MCF 10A (cell line): ENCODE data around the gene MTCP1. TPM values are rescaled to one million over a fixed set of nuclear protein-coding genes. Genes with fewer than 3 reads are reported as not detected.
A peak's percentile ranks its signal among the peaks of the same experiment; 100 is the strongest.

Source experiments
- BruUV-seq: library from RNA; stranded (reverse); fragments of 400-500 nt; replicated peaks from 2 replicates; lab custom pipeline; 2021; lab: Mats Ljungman, UMichigan
- CTCF ChIA-PET: fragments of 300-600 bp; sonication (Branson Sonifier 250); formaldehyde crosslinking; extraction: SDS; loops from one replicate; lab custom pipeline; 2021; ENCODE audit warnings: antibody characterized with exemption, inconsistent platforms; lab: Yijun Ruan, JAX
- POLR2A ChIA-PET: fragments of 300-600, 350-650 bp; sonication (Branson Sonifier 250); formaldehyde crosslinking; extraction: SDS; loops from one replicate; lab custom pipeline; 2020; ENCODE audit warnings: antibody characterized with exemption, inconsistent platforms; lab: Yijun Ruan, JAX
- DNase-seq: peaks from one replicate; pipeline ENCODE4 v3.0.0-alpha.2; 2018; ENCODE audit not compliant: unreplicated experiment
- H3K27ac Mint-ChIP-seq: one replicate; pipeline ENCODE4 v1.8.0; 2022; ENCODE audit warnings: mild to moderate bottlenecking, low read depth, mixed read lengths; ENCODE audit not compliant: unreplicated experiment
- H3K27me3 Mint-ChIP-seq: one replicate; pipeline ENCODE4 v1.8.0; 2022; ENCODE audit warnings: mixed read lengths; ENCODE audit not compliant: insufficient read depth, unreplicated experiment
- H3K36me3 Mint-ChIP-seq: one replicate; pipeline ENCODE4 v1.8.0; 2022; ENCODE audit warnings: mild to moderate bottlenecking, moderate library complexity, mixed read lengths; ENCODE audit not compliant: insufficient read depth, unreplicated experiment
- H3K4me1 Mint-ChIP-seq: one replicate; pipeline ENCODE4 v1.8.0; 2022; ENCODE audit warnings: mixed read lengths; ENCODE audit not compliant: insufficient read depth, unreplicated experiment
- H3K4me3 Mint-ChIP-seq: one replicate; pipeline ENCODE4 v1.8.0; 2022; ENCODE audit warnings: mild to moderate bottlenecking, moderate library complexity, mixed read lengths; ENCODE audit not compliant: unreplicated experiment
- H3K9me3 Mint-ChIP-seq: one replicate; pipeline ENCODE4 v1.8.0; 2022; ENCODE audit warnings: mixed read lengths; ENCODE audit not compliant: unreplicated experiment
- CTCF ChIP-seq: fragments of 200-600 bp; IDR thresholded peaks from one replicate; pipeline ENCODE4 v1.8.0; 2022; ENCODE audit warnings: antibody characterized with exemption, mild to moderate bottlenecking; ENCODE audit not compliant: unreplicated experiment
- intact Hi-C: fragments of 100-400 bp; cut with micrococcal nuclease; formaldehyde crosslinking; loops from 2 replicates; pipeline ENCODE4 v1.14.1; 2022
- total RNA-seq: library from RNA; stranded (reverse); gene quantifications from 2 replicates; pipeline ENCODE4 v1.2.3, GENCODE V29; 2022

Gene MTCP1
- total RNA-seq, 1 experiment from 2014 or later = 21.3 TPM

GRCh38 chrX:155086961-155087735 is 16.2 kb upstream of the MTCP1 start:
- H3K9me3 Mint-ChIP-seq = no peaks in the 10 kb centered on the region
- H3K4me1 Mint-ChIP-seq = no peaks in the 10 kb centered on the region
- ChIA-PET POLR2A (interaction anchor here (0.6 kb wide), 1 partner anchor 11 kb away, joined by 3 read pairs; no protein-coding TSS in a partner anchor), CTCF (interaction anchor here (0.6 to 3.3 kb wide), 14 partner anchors 11 to 170 kb away, joined by 3 to 25 read pairs (median 6); no protein-coding TSS in a partner anchor)
- H3K36me3 Mint-ChIP-seq = peaks cover 38% of the 10 kb centered on the region
- no peak overlapping the region for H3K4me3 Mint-ChIP-seq
- TF ChIP-seq CTCF = no peak
- no peak overlapping the region for H3K27ac Mint-ChIP-seq
- peaks cover 39% of the 10 kb centered on the region for H3K27me3 Mint-ChIP-seq
- BruUV-seq = no TSS peak
- no peak for DNase-seq
- intact Hi-C loops = loop anchor here (1.0 to 5.0 kb wide), 2 partner anchors 106 to 170 kb away; no protein-coding TSS in a partner anchor

- intact Hi-C loops = loop anchor here (1.0 to 5.0 kb wide), 2 partner anchors 105 to 169 kb away; no protein-coding TSS in a partner anchor
Observed at GRCh38 chrX:155086202-155086840, 15.4 kb upstream of the MTCP1 start.

GRCh38 chrX:155071694-155072280 is 851 bp upstream of the MTCP1 start:
- H3K9me3 Mint-ChIP-seq = no peaks in the 10 kb centered on the region
- ChIA-PET POLR2A (interaction anchor here (0.6 to 1.9 kb wide), 5 partner anchors 9 to 172 kb away, joined by 3 to 16 read pairs (median 4); partner anchors contain the start of gene FUNDC2), CTCF (interaction anchor here (0.6 kb wide), 2 partner anchors 29 to 90 kb away, joined by 3 read pairs; no protein-coding TSS in a partner anchor)
- H3K36me3 Mint-ChIP-seq = peaks cover 16% of the 10 kb centered on the region
- peak overlapping the region; percentile 65 for H3K27ac Mint-ChIP-seq
- intact Hi-C loops = loop anchor here (2.0 kb wide), 1 partner anchor 45 kb away; the partner anchor contains the start of gene FUNDC2
- peaks cover 36% of the 10 kb centered on the region for H3K27me3 Mint-ChIP-seq
- H3K4me3 Mint-ChIP-seq = peak overlapping the region; percentile 83
- H3K4me1 Mint-ChIP-seq = peaks cover 30% of the 10 kb centered on the region
- peak; percentile 5 for DNase-seq
- TF ChIP-seq CTCF = no peak
- BruUV-seq = TSS peak; percentile 45

More at GRCh38 chrX:155086202-155086840, 15.4 kb upstream of the MTCP1 start:
- peak; percentile 62 for DNase-seq
- no TSS peak for BruUV-seq
- peaks cover 40% of the 10 kb centered on the region for H3K27me3 Mint-ChIP-seq
- no peak overlapping the region for H3K27ac Mint-ChIP-seq
- ChIA-PET POLR2A (interaction anchor here (0.6 kb wide), 3 partner anchors 11 to 41 kb away, joined by 3 to 4 read pairs (median 3); no protein-coding TSS in a partner anchor), CTCF (interaction anchor here (0.6 to 3.3 kb wide), 18 partner anchors 8 to 547 kb away, joined by 3 to 25 read pairs (median 4); no protein-coding TSS in a partner anchor)
- H3K4me3 Mint-ChIP-seq = no peak overlapping the region
- TF ChIP-seq CTCF = peak; percentile 61
- H3K4me1 Mint-ChIP-seq = no peaks in the 10 kb centered on the region
- H3K36me3 Mint-ChIP-seq = peaks cover 42% of the 10 kb centered on the region
- H3K9me3 Mint-ChIP-seq = no peaks in the 10 kb centered on the region
